GM23248 (cell line): ENCODE data around the gene PLD5. TPM values are rescaled to one million over a fixed set of nuclear protein-coding genes. Genes with fewer than 3 reads are reported as not detected.
A peak's percentile ranks its signal among the peaks of the same experiment; 100 is the strongest.
"Not testable (repeated sequence)": the region's sequence is repeated elsewhere in the genome, so short reads cannot be mapped to it uniquely, and the experiment has no call there.

Experiments
- DNase-seq: peaks from one replicate; pipeline ENCODE4 v3.0.0-alpha.2; 2015
- H2AFZ ChIP-seq: fragments of 200-600 bp; sonication (generic); 2 replicates; pipeline ENCODE4 v1.6.1; 2016; ENCODE audit warnings: antibody characterized with exemption
- H3F3A ChIP-seq: fragments of 200-600 bp; sonication (generic); 2 replicates; pipeline ENCODE4 v1.6.1; 2016; ENCODE audit warnings: mild to moderate bottlenecking, antibody characterized with exemption, mixed run types; ENCODE audit not compliant: insufficient read depth
- H3K27ac ChIP-seq: fragments of 200-600 bp; sonication (generic); 2 replicates; pipeline ENCODE4 v1.5.1; 2016; ENCODE audit warnings: mild to moderate bottlenecking
- H3K27me3 ChIP-seq: fragments of 200-600 bp; sonication (generic); replicated peaks from 2 replicates; pipeline ENCODE4 v1.6.1; 2016; ENCODE audit warnings: mild to moderate bottlenecking; ENCODE audit not compliant: insufficient read depth
- H3K36me3 ChIP-seq: fragments of 200-600 bp; sonication (generic); 2 replicates; pipeline ENCODE4 v1.6.1; 2016; ENCODE audit warnings: low read depth, mild to moderate bottlenecking
- H3K4me1 ChIP-seq: fragments of 200-600 bp; sonication (generic); 2 replicates; pipeline ENCODE4 v1.6.1; 2016; ENCODE audit warnings: mild to moderate bottlenecking; ENCODE audit not compliant: insufficient read depth
- H3K4me2 ChIP-seq: fragments of 200-600 bp; sonication (generic); one replicate; pipeline ENCODE4 v1.6.1; 2016; ENCODE audit warnings: mild to moderate bottlenecking; ENCODE audit not compliant: unreplicated experiment
- H3K4me3 ChIP-seq: fragments of 200-600 bp; sonication (generic); 2 replicates; pipeline ENCODE4 v1.5.1; 2016; ENCODE audit warnings: mild to moderate bottlenecking
- H3K79me2 ChIP-seq: fragments of 200-600 bp; sonication (generic); 2 replicates; pipeline ENCODE4 v1.6.1; 2016; ENCODE audit warnings: mild to moderate bottlenecking; ENCODE audit not compliant: insufficient read depth
- H3K9ac ChIP-seq: fragments of 200-600 bp; sonication (generic); 2 replicates; pipeline ENCODE4 v1.6.1; 2016; ENCODE audit warnings: mild to moderate bottlenecking
- H3K9me2 ChIP-seq: fragments of 200-600 bp; sonication (generic); 2 replicates; pipeline ENCODE4 v1.6.1; 2016; ENCODE audit warnings: mixed run types, mild to moderate bottlenecking, moderate library complexity; ENCODE audit not compliant: insufficient read depth
- H3K9me3 ChIP-seq: fragments of 200-600 bp; sonication (generic); one replicate; pipeline ENCODE4 v1.6.1; 2017; ENCODE audit warnings: low read depth
- H4K20me1 ChIP-seq: fragments of 200-600 bp; sonication (generic); 2 replicates; pipeline ENCODE4 v1.6.0; 2016; ENCODE audit not compliant: insufficient read depth
- EZH2 ChIP-seq: fragments of 200-600 bp; sonication (generic); IDR thresholded peaks from 2 replicates; pipeline ENCODE4 v1.6.1; 2018; ENCODE audit warnings: antibody characterized with exemption, mild to moderate bottlenecking; ENCODE audit not compliant: insufficient read depth, poor library complexity, severe bottlenecking
- EZH2phosphoT487 ChIP-seq: fragments of 200-600 bp; sonication (generic); IDR thresholded peaks from 2 replicates; pipeline ENCODE4 v1.6.1; 2018; ENCODE audit warnings: antibody characterized with exemption, moderate library complexity, mild to moderate bottlenecking, low read depth; ENCODE audit not compliant: insufficient read depth
- WGBS, 2 experiments: methylation state at CpG; one replicate each; pipeline ENCODE4 v1.1.6; 2015 to 2017; ENCODE audit warnings: low lambda C conversion rate in 2 of 2, low coverage in 1 of 2; ENCODE audit errors: missing lambda C conversion rate in 2 of 2; 5-methylcytosine and 5-hydroxymethylcytosine counted together
- in situ Hi-C: fragments of 300-500 bp; cut with MboI; formaldehyde crosslinking; loops from 2 replicates; pipeline ENCODE4 v1.15.0; 2020
- polyA plus RNA-seq: library from polyadenylated mRNA; unstranded; fragments of >200 nt; fragmentation: Nextera tagmentation; extraction: Ambion mirVana; gene quantifications from 2 replicates; pipeline ENCODE4 v1.2.1, GENCODE V29; 2016
- total RNA-seq: library from RNA; depleted of rRNA; stranded (reverse); fragments of >200 nt; shearing (Covaris generic); gene quantifications from 2 replicates; pipeline ENCODE4 v1.2.3, GENCODE V29; 2014

The PLD5 gene
- total and polyA plus RNA-seq, 2 experiments from 2014 or later = 0.14 TPM; not detected in 1

DNA sequence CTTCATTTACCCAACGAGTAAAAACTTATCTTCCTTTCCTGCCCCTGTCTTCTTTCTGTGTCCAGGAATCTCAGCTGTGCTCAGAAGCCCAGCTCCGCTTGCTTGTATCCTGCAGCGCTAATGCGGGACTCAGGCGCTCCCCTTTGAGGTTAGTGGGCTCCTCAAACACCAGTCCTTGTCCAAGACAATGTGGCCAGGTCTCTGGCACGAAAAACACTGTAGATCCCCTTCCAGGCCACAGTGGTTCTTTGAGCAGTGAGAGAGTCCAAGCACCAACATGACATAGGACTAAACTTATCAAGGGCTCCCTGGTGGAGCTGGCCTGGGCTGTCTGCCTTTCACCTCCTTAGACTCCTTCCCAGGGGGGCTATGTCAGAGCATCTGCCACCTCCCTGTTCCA, 53.7 kb downstream of the PLD5 start:
- H4K20me1 ChIP-seq = no peaks in the 10 kb centered on the region
- no peak overlapping the region for H2AFZ ChIP-seq

DNA sequence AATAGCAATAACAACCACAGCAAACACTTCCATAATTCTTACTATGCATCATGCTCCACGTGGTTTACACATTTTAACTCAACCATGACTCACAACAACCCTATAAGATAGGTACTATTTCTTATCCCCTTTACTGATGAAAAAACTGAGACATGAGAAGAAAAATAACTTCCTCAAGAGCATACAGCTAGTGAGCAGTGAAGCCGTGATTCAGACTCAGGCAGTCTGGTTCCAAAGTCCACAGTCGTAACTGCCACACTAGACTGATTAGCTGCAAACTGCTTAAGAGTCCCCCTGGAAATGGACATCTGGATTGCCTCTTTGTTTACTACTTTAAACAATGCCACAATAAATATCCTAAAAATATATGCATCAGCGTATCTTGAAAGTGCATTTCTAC, 55.7 kb downstream of the PLD5 start:
- H2AFZ ChIP-seq = no peak overlapping the region
- H3K4me3 ChIP-seq = no peak overlapping the region
- peak; percentile 10 for DNase-seq
- in situ Hi-C loops = loop anchor here (10.0 kb wide), 1 partner anchor 846 kb away; no protein-coding TSS in a partner anchor
- no peak overlapping the region for H3K9ac ChIP-seq
- H3K36me3 ChIP-seq = no peaks in the 10 kb centered on the region
- H3K9me2 ChIP-seq = no peaks in the 10 kb centered on the region
- TF ChIP-seq EZH2phosphoT487 (no peak), EZH2 (no peak)
- no peaks in the 10 kb centered on the region for H4K20me1 ChIP-seq
- H3K27ac ChIP-seq = no peak overlapping the region
- H3K4me1 ChIP-seq = no peaks in the 10 kb centered on the region
- H3F3A ChIP-seq = no peaks in the 10 kb centered on the region
- no peaks in the 10 kb centered on the region for H3K9me3 ChIP-seq
- no peaks in the 10 kb centered on the region for H3K79me2 ChIP-seq
- H3K27me3 ChIP-seq = no peaks in the 10 kb centered on the region
- 33 to 35% methylated on average over 4 of the region's 4 CpGs for WGBS, 2 experiments
- H3K4me2 ChIP-seq = no peak overlapping the region

More for the DNA sequence above, 53.7 kb downstream of the PLD5 start:
- Histone ChIP-seq H3K36me3 (no peaks in the 10 kb centered on the region), H3K27ac (no peak overlapping the region), H3F3A (no peaks in the 10 kb centered on the region), H3K9me2 (no peaks in the 10 kb centered on the region), H3K4me3 (no peak overlapping the region), H3K4me1 (no peaks in the 10 kb centered on the region), H3K9ac (no peak overlapping the region), H3K27me3 (no peaks in the 10 kb centered on the region), H3K79me2 (no peaks in the 10 kb centered on the region), H3K4me2 (no peak overlapping the region), H3K9me3 (no peaks in the 10 kb centered on the region)
- DNase-seq = no peak
- WGBS, 2 experiments = 41 to 42% methylated on average over 6 of the region's 6 CpGs
- in situ Hi-C loops = no loop called here
- no peak for TF ChIP-seq EZH2
- no peak for TF ChIP-seq EZH2phosphoT487

DNA sequence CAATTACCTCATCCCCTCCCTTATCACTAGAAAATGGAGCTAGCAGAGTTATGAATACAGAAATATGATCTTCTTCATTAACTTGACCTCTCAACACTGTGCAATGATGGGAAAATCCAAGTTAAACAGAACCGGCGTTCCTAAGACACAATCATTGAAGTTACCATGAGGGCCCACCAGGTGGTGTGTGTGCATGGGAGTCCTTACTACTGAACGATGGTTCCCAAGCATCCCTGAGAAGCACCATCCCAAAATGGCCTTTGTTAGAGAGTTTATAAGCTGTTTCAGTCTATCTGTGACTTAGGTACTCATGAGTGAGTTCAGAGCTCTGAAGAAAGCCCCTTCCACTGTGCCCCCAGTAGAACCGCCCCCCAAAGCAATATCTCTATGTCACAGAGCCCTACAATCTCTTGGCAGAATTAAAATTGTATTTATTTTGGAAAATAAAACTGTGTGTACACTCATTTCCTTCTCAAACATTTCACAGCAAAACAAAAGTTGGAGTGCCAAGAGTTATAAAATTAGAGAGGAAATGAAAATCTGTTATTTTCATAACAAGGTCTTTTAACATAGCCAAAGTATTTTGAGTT, 56.8 kb downstream of the PLD5 start:
- H3F3A ChIP-seq = no peaks in the 10 kb centered on the region
- no peak overlapping the region for H2AFZ ChIP-seq
- DNase-seq = peak; percentile 72
- H3K79me2 ChIP-seq = no peaks in the 10 kb centered on the region
- no peak overlapping the region for H3K4me3 ChIP-seq
- no peak overlapping the region for H3K27ac ChIP-seq
- 12 to 16% methylated on average over 4 of the region's 4 CpGs for WGBS, 2 experiments
- no peaks in the 10 kb centered on the region for H3K9me3 ChIP-seq
- no peak overlapping the region for H3K9ac ChIP-seq
- no peaks in the 10 kb centered on the region for H3K9me2 ChIP-seq
- no peak overlapping the region for H3K4me2 ChIP-seq
- TF ChIP-seq EZH2phosphoT487 = no peak
- TF ChIP-seq EZH2 = no peak
- in situ Hi-C loops = loop anchor here (10.0 kb wide), 1 partner anchor 847 kb away; no protein-coding TSS in a partner anchor
- H3K4me1 ChIP-seq = no peaks in the 10 kb centered on the region
- no peaks in the 10 kb centered on the region for H4K20me1 ChIP-seq
- H3K36me3 ChIP-seq = no peaks in the 10 kb centered on the region
- H3K27me3 ChIP-seq = no peaks in the 10 kb centered on the region

DNA sequence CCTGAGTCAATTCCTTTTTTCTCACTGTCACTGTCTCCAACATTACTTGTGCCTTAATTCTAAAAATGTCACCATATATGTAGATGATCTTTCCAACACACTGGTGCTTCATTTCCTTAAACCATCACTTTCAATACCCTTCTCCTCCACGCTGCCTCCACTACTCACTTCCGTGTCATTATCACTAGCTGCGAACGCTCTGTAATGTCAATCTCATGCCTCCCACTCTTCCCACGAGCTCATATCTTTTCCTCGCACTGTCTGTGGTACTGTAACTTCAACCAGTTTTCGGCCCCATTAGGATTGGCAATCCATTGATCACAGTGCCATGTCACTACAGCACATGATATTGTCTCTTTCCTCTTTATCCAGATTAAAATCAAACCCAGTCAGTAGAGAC, 61.6 kb downstream of the PLD5 start:
- H3K79me2 ChIP-seq = no peaks in the 10 kb centered on the region
- no peak overlapping the region for H3K4me3 ChIP-seq
- no peak for DNase-seq
- H3F3A ChIP-seq = no peaks in the 10 kb centered on the region
- no peaks in the 10 kb centered on the region for H3K27me3 ChIP-seq
- TF ChIP-seq EZH2phosphoT487 = no peak
- no peak for TF ChIP-seq EZH2
- no peak overlapping the region for H2AFZ ChIP-seq
- no peak overlapping the region for H3K4me2 ChIP-seq
- no peaks in the 10 kb centered on the region for H3K36me3 ChIP-seq
- H4K20me1 ChIP-seq = no peaks in the 10 kb centered on the region
- H3K27ac ChIP-seq = no peak overlapping the region
- H3K9me2 ChIP-seq = no peaks in the 10 kb centered on the region
- no peaks in the 10 kb centered on the region for H3K4me1 ChIP-seq
- in situ Hi-C loops = loop anchor here (10.0 kb wide), 1 partner anchor 852 kb away; no protein-coding TSS in a partner anchor
- 51 to 59% methylated on average over 7 of the region's 7 CpGs for WGBS, 2 experiments
- H3K9ac ChIP-seq = no peak overlapping the region
- no peaks in the 10 kb centered on the region for H3K9me3 ChIP-seq

DNA sequence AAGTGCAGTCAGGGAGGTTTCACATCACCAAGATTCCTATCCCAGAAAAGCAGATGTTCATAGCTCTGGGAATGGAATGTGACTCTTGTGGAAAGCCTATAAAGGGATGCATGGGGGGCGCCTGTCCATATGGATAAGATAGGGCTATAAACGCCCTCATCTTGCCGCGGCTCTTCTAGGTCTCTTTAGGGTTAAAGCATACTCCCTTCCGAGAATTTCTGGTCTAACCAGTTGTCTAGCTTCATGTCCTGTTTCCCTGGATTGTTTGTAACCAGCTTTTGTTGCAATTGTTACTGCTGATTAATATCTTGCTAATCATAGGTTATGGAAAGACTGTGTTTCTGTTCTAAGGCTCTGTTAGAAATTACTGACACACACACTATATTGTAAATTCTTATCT, 64.8 kb downstream of the PLD5 start:
- H3F3A ChIP-seq, H3K9me2 ChIP-seq, H3K9me3 ChIP-seq, H3K4me3 ChIP-seq, H3K4me2 ChIP-seq, H3K9ac ChIP-seq, H3K27ac ChIP-seq, DNase-seq, H3K4me1 ChIP-seq, H4K20me1 ChIP-seq, H3K79me2 ChIP-seq, H2AFZ ChIP-seq, H3K36me3 ChIP-seq: not testable (repeated sequence)
- WGBS, 2 experiments = 23 to 27% methylated on average over 5 of the region's 5 CpGs
- H3K27me3 ChIP-seq = peaks cover 15% of the 10 kb centered on the region; the same call in 1 of the 2 replicates
- in situ Hi-C loops = loop anchor here (10.0 kb wide), 1 partner anchor 855 kb away; no protein-coding TSS in a partner anchor
